WTC11 (cell line): ENCODE data around the gene FHIT. TPM values are rescaled to one million over a fixed set of nuclear protein-coding genes. Genes with fewer than 3 reads are reported as not detected.

ENCODE experiments used
- ATAC-seq: fragments of 200-7000 bp; cut with Tn5 transposase; 2 replicates; pipeline ENCODE4 v1.10.0; 2021; ENCODE audit warnings: mild to moderate bottlenecking, moderate library complexity
- CTCF ChIA-PET: fragments of 300-600 bp; sonication (Branson Sonifier 250); formaldehyde crosslinking; loops from one replicate; lab custom pipeline; 2021; ENCODE audit warnings: antibody characterized with exemption; lab: Charles Lee
- POLR2A ChIA-PET: fragments of 350-600 bp; sonication (Branson Sonifier 250); formaldehyde crosslinking; loops from one replicate; lab custom pipeline; 2021; ENCODE audit warnings: antibody characterized with exemption; lab: Charles Lee
- DNase-seq: peaks from one replicate; pipeline ENCODE4 v3.0.0; 2021; ENCODE audit warnings: low spot score
- H3K27ac Mint-ChIP-seq: 2 replicates; pipeline ENCODE4 v1.8.0; 2021; ENCODE audit warnings: mixed read lengths
- H3K27me3 Mint-ChIP-seq: 2 replicates; pipeline ENCODE4 v1.8.0; 2021; ENCODE audit warnings: low read depth, mild to moderate bottlenecking, moderate library complexity, mixed read lengths
- H3K36me3 Mint-ChIP-seq: 2 replicates; pipeline ENCODE4 v1.8.0; 2021; ENCODE audit warnings: mixed read lengths
- H3K4me1 Mint-ChIP-seq: 2 replicates; pipeline ENCODE4 v1.8.0; 2022; ENCODE audit warnings: mixed read lengths
- H3K4me3 Mint-ChIP-seq: 2 replicates; pipeline ENCODE4 v1.8.0; 2021; ENCODE audit warnings: mild to moderate bottlenecking, moderate library complexity, mixed read lengths
- H3K9me3 Mint-ChIP-seq: 2 replicates; pipeline ENCODE4 v1.8.0; 2021; ENCODE audit warnings: mixed read lengths
- AR ChIP-seq: fragments of 250-450 bp; sonication (Bioruptor Pico); IDR thresholded peaks from 2 replicates; pipeline ENCODE4 v1.9.0; 2021; ENCODE audit warnings: mild to moderate bottlenecking
- ATF6 ChIP-seq: sonication (generic); formaldehyde crosslinking; IDR thresholded peaks from 2 replicates; pipeline ENCODE4 v1.8.1; 2023; ENCODE audit warnings: mild to moderate bottlenecking, missing genetic modification reagents
- CDX4 ChIP-seq: fragments of 250-450 bp; sonication (Bioruptor Pico); IDR thresholded peaks from 2 replicates; pipeline ENCODE4 v1.9.0; 2021; ENCODE audit warnings: moderate library complexity, mild to moderate bottlenecking, inconsistent platforms, borderline replicate concordance
- CREB1 ChIP-seq: sonication (generic); formaldehyde crosslinking; IDR thresholded peaks from 2 replicates; pipeline ENCODE4 v1.8.0; 2023; ENCODE audit warnings: mild to moderate bottlenecking, missing genetic modification reagents
- E2F5 ChIP-seq: sonication (generic); formaldehyde crosslinking; IDR thresholded peaks from 2 replicates; pipeline ENCODE4 v1.8.1; 2022; ENCODE audit warnings: mild to moderate bottlenecking, moderate library complexity, missing genetic modification reagents
- ERG ChIP-seq: fragments of 250-450 bp; sonication (Bioruptor Pico); IDR thresholded peaks from 2 replicates; pipeline ENCODE4 v1.8.0; 2021; ENCODE audit warnings: mild to moderate bottlenecking
- FOXJ3 ChIP-seq: sonication (generic); formaldehyde crosslinking; IDR thresholded peaks from 2 replicates; pipeline ENCODE4 v1.9.0; 2021; ENCODE audit warnings: missing genetic modification reagents, mild to moderate bottlenecking, borderline replicate concordance
- GRHL2 ChIP-seq: fragments of 250-450 bp; sonication (Bioruptor Pico); IDR thresholded peaks from 2 replicates; pipeline ENCODE4 v1.8.0; 2022; ENCODE audit warnings: mild to moderate bottlenecking, moderate library complexity; ENCODE audit not compliant: insufficient replicate concordance, severe bottlenecking
- HMGXB4 ChIP-seq: sonication (generic); formaldehyde crosslinking; IDR thresholded peaks from 2 replicates; pipeline ENCODE4 v1.8.1; 2023; ENCODE audit warnings: mild to moderate bottlenecking, moderate library complexity, missing genetic modification reagents
- MYBL2 ChIP-seq: sonication (generic); formaldehyde crosslinking; IDR thresholded peaks from 2 replicates; pipeline ENCODE4 v1.8.1; 2023; ENCODE audit warnings: mild to moderate bottlenecking, moderate library complexity, missing genetic modification reagents
- NFATC4 ChIP-seq: fragments of 250-450 bp; sonication (Bioruptor Pico); IDR thresholded peaks from 2 replicates; pipeline ENCODE4 v1.9.0; 2021; ENCODE audit warnings: mild to moderate bottlenecking
- NR1H2 ChIP-seq: sonication (generic); formaldehyde crosslinking; IDR thresholded peaks from 2 replicates; pipeline ENCODE4 v1.9.0; 2021; ENCODE audit warnings: mild to moderate bottlenecking, moderate library complexity, missing genetic modification reagents
- NR2C2 ChIP-seq: sonication (generic); formaldehyde crosslinking; IDR thresholded peaks from 2 replicates; pipeline ENCODE4 v1.8.0; 2022; ENCODE audit warnings: mild to moderate bottlenecking, missing genetic modification reagents
- NR3C1 ChIP-seq: sonication (generic); formaldehyde crosslinking; conservative IDR thresholded peaks from 2 replicates; pipeline ENCODE4 v1.8.1; 2023; ENCODE audit warnings: low read depth, mild to moderate bottlenecking, missing genetic modification reagents
- PREB ChIP-seq: sonication (generic); formaldehyde crosslinking; IDR thresholded peaks from 2 replicates; pipeline ENCODE4 v1.8.1; 2022; ENCODE audit warnings: mild to moderate bottlenecking, missing genetic modification reagents, moderate library complexity, borderline replicate concordance
- SMAD4 ChIP-seq: sonication (generic); formaldehyde crosslinking; IDR thresholded peaks from 2 replicates; pipeline ENCODE4 v1.8.0; 2022; ENCODE audit warnings: mild to moderate bottlenecking, missing genetic modification reagents
- SP1 ChIP-seq: sonication (generic); formaldehyde crosslinking; conservative IDR thresholded peaks from 2 replicates; pipeline ENCODE4 v1.8.1; 2022; ENCODE audit warnings: missing genetic modification reagents
- TCF7 ChIP-seq: sonication (generic); formaldehyde crosslinking; IDR thresholded peaks from 2 replicates; pipeline ENCODE4 v1.8.0; 2022; ENCODE audit warnings: mild to moderate bottlenecking, low read depth, missing genetic modification reagents, moderate library complexity
- TEAD4 ChIP-seq: sonication (generic); formaldehyde crosslinking; IDR thresholded peaks from 2 replicates; pipeline ENCODE4 v1.8.0; 2022; ENCODE audit warnings: mild to moderate bottlenecking, missing genetic modification reagents
- ZNF219 ChIP-seq: sonication (generic); formaldehyde crosslinking; IDR thresholded peaks from 2 replicates; pipeline ENCODE4 v1.8.0; 2023; ENCODE audit warnings: missing genetic modification reagents, mild to moderate bottlenecking, borderline replicate concordance
- ZNF512 ChIP-seq: sonication (generic); formaldehyde crosslinking; IDR thresholded peaks from 2 replicates; pipeline ENCODE4 v1.8.1; 2022; ENCODE audit warnings: missing genetic modification reagents, borderline replicate concordance
- ZNF671 ChIP-seq: fragments of 250-450 bp; sonication (Bioruptor Pico); IDR thresholded peaks from 2 replicates; pipeline ENCODE4 v1.8.0; 2021; ENCODE audit warnings: mild to moderate bottlenecking
- total RNA-seq: library from RNA; stranded (reverse); gene quantifications from 3 replicates; pipeline ENCODE4 v1.2.3, GENCODE V29; 2021

The FHIT gene
- total RNA-seq, 1 experiment from 2014 or later = 2.6 TPM

- no peak for DNase-seq
- ATAC-seq = no peak
- H3K9me3 Mint-ChIP-seq = peaks cover 35% of the 10 kb centered on the region
- peaks cover 27% of the 10 kb centered on the region for H3K36me3 Mint-ChIP-seq
- peaks cover 3% of the 10 kb centered on the region; the same call in 1 of the 2 replicates for H3K27me3 Mint-ChIP-seq
- TF ChIP-seq PREB (CRISPR knock-in tag) (no peak), NR2C2 (no peak), ERG (CRISPR knock-in tag) (no peak), HMGXB4 (CRISPR knock-in tag) (no peak), TCF7 (no peak), NR3C1 (CRISPR knock-in tag) (no peak), SMAD4 (CRISPR knock-in tag) (no peak), ZNF512 (CRISPR knock-in tag) (no peak), ZNF671 (no peak), FOXJ3 (CRISPR knock-in tag) (no peak), SP1 (CRISPR knock-in tag) (no peak), E2F5 (no peak)
- TF ChIP-seq, all 79 proteins: peak for 0
- ChIA-PET CTCF (no interaction called here), POLR2A (no interaction called here)
- Mint-ChIP-seq H3K4me1 (peaks cover 31% of the 10 kb centered on the region), H3K27ac (peak overlapping the region; percentile 57), H3K4me3 (no peak overlapping the region)
Measured at GRCh38 chr3:60696428-60697125, 554.7 kb downstream of the FHIT start.

GRCh38 chr3:60675424-60675823, 575.8 kb downstream of the FHIT start:
- H3K36me3 Mint-ChIP-seq = peaks cover 9% of the 10 kb centered on the region
- no peak for ATAC-seq
- no peak for TF ChIP-seq ATF6 (CRISPR knock-in tag)
- no peak for TF ChIP-seq FOXJ3 (CRISPR knock-in tag)
- no peak for TF ChIP-seq AR (CRISPR knock-in tag)
- no peak for TF ChIP-seq NR2C2
- TF ChIP-seq CREB1 (CRISPR knock-in tag) = no peak
- TF ChIP-seq NR1H2 (CRISPR knock-in tag) = no peak
- no peak for TF ChIP-seq TEAD4 (CRISPR knock-in tag)
- TF ChIP-seq MYBL2 = no peak
- TF ChIP-seq NFATC4 = no peak
- no peak for TF ChIP-seq ZNF219 (CRISPR knock-in tag)
- TF ChIP-seq GRHL2 = no peak
- no peak for TF ChIP-seq CDX4 (CRISPR knock-in tag)

More at GRCh38 chr3:60675424-60675823, 575.8 kb downstream of the FHIT start:
- ChIA-PET CTCF (no interaction called here), POLR2A (no interaction called here)
- no peaks in the 10 kb centered on the region for H3K27me3 Mint-ChIP-seq
- no peak for DNase-seq
- H3K4me3 Mint-ChIP-seq = no peak overlapping the region
- no peak overlapping the region for H3K27ac Mint-ChIP-seq
- peaks cover 6% of the 10 kb centered on the region for H3K9me3 Mint-ChIP-seq
- H3K4me1 Mint-ChIP-seq = peaks cover 47% of the 10 kb centered on the region
